Nephron progenitor cell (in vitro differentiated cells): ENCODE data around the gene SYK.

Experiments
- DNase-seq: peaks from one replicate; pipeline ENCODE4 v3.0.0; 2021
- H3K27ac Mint-ChIP-seq: 2 replicates; pipeline ENCODE4 v1.8.0; 2021; ENCODE audit warnings: mild to moderate bottlenecking, moderate library complexity, mixed read lengths
- H3K27me3 Mint-ChIP-seq: 2 replicates; pipeline ENCODE4 v1.8.0; 2021; ENCODE audit warnings: mild to moderate bottlenecking, low read depth, mixed read lengths; ENCODE audit not compliant: poor library complexity
- H3K36me3 Mint-ChIP-seq: 2 replicates; pipeline ENCODE4 v1.8.0; 2021; ENCODE audit warnings: low read depth, mixed read lengths
- H3K4me1 Mint-ChIP-seq: 2 replicates; pipeline ENCODE4 v1.8.0; 2021; ENCODE audit warnings: mixed read lengths
- H3K4me3 Mint-ChIP-seq: 2 replicates; pipeline ENCODE4 v1.8.0; 2021; ENCODE audit warnings: mild to moderate bottlenecking, moderate library complexity, mixed read lengths
- H3K9me3 Mint-ChIP-seq: 2 replicates; pipeline ENCODE4 v1.8.0; 2021; ENCODE audit warnings: mild to moderate bottlenecking, moderate library complexity, mixed read lengths
- CTCF ChIP-seq: fragments of 200-600 bp; sonication (generic); IDR thresholded peaks from 2 replicates; pipeline ENCODE4 v1.5.0; 2021; ENCODE audit warnings: antibody characterized with exemption

The SYK gene

GRCh38 chr9:90903766-90904424 is 102.3 kb downstream of the SYK start:
- DNase-seq: no peak
- peaks cover 37% of the 10 kb centered on the region for H3K9me3 Mint-ChIP-seq
- H3K4me3 Mint-ChIP-seq: no peak overlapping the region
- H3K36me3 Mint-ChIP-seq: peaks cover 6% of the 10 kb centered on the region
- TF ChIP-seq CTCF: no peak
- H3K27me3 Mint-ChIP-seq: peaks cover 7% of the 10 kb centered on the region
- H3K4me1 Mint-ChIP-seq: no peaks in the 10 kb centered on the region
- no peak overlapping the region for H3K27ac Mint-ChIP-seq

GRCh38 chr9:90904706-90905478 is 103.3 kb downstream of the SYK start:
- Mint-ChIP-seq H3K27me3 (peaks cover 4% of the 10 kb centered on the region), H3K4me1 (no peaks in the 10 kb centered on the region), H3K27ac (no peak overlapping the region), H3K4me3 (no peak overlapping the region), H3K9me3 (peaks cover 37% of the 10 kb centered on the region), H3K36me3 (peaks cover 6% of the 10 kb centered on the region)
- TF ChIP-seq CTCF: no peak
- DNase-seq: no peak

GRCh38 chr9:90905822-90906221 is 104.2 kb downstream of the SYK start:
- DNase-seq: no peak
- no peak for TF ChIP-seq CTCF
- peaks cover 36% of the 10 kb centered on the region for H3K9me3 Mint-ChIP-seq
- no peaks in the 10 kb centered on the region for H3K27me3 Mint-ChIP-seq
- H3K36me3 Mint-ChIP-seq: peaks cover 6% of the 10 kb centered on the region
- H3K27ac Mint-ChIP-seq: no peak overlapping the region
- no peak overlapping the region for H3K4me3 Mint-ChIP-seq
- no peaks in the 10 kb centered on the region for H3K4me1 Mint-ChIP-seq

- DNase-seq: no peak
- Mint-ChIP-seq H3K9me3 (peaks cover 33% of the 10 kb centered on the region), H3K36me3 (peaks cover 6% of the 10 kb centered on the region), H3K4me1 (no peaks in the 10 kb centered on the region), H3K27me3 (no peaks in the 10 kb centered on the region), H3K27ac (no peak overlapping the region), H3K4me3 (no peak overlapping the region)
- no peak for TF ChIP-seq CTCF
Measured at GRCh38 chr9:90906316-90907055, 104.9 kb downstream of the SYK start.

GRCh38 chr9:90907056-90907445 is 105.4 kb downstream of the SYK start:
- no peak for DNase-seq
- no peaks in the 10 kb centered on the region for H3K27me3 Mint-ChIP-seq
- no peaks in the 10 kb centered on the region for H3K4me1 Mint-ChIP-seq
- peaks cover 6% of the 10 kb centered on the region for H3K36me3 Mint-ChIP-seq
- no peak overlapping the region for H3K27ac Mint-ChIP-seq
- H3K4me3 Mint-ChIP-seq: no peak overlapping the region
- H3K9me3 Mint-ChIP-seq: peaks cover 30% of the 10 kb centered on the region
- no peak for TF ChIP-seq CTCF
